NCI-H1694 (cell line): Measurements from ENCODE around the gene WASF2.
A peak's percentile ranks its signal among the peaks of the same experiment; 100 is the strongest.
"Not testable (repeated sequence)": the region's sequence is repeated elsewhere in the genome, so short reads cannot be mapped to it uniquely, and the experiment has no call there.

Source experiments
- DNase-seq: peaks from one replicate; lab custom pipeline; 2025; lab: John Stamatoyannopoulos, UW

WASF2 gene

GRCh38 chr1:27489973-27490741 lies at the start of gene WASF2:
Gene WASF2, minus strand, starts transcription at chr1:27490167. Its CDS starts 61,277 bp downstream, at chr1:27428890.
- DNase-seq: peak; percentile 91

GRCh38 chr1:27538793-27539192 lies 48.8 kb upstream of the WASF2 start:
- no peak for DNase-seq

- not testable (repeated sequence) for DNase-seq
These were observed 48.3 kb upstream of the WASF2 start for GRCh38 chr1:27538305-27538676.

GRCh38 chr1:27536767-27537166 lies 46.8 kb upstream of the WASF2 start:
- DNase-seq: no peak

GRCh38 chr1:27536010-27536757 lies 46.2 kb upstream of the WASF2 start:
- DNase-seq: no peak

GRCh38 chr1:27535386-27535785 lies 45.4 kb upstream of the WASF2 start:
- no peak for DNase-seq

GRCh38 chr1:27531959-27532685 lies 42.2 kb upstream of the WASF2 start:
- DNase-seq: no peak

GRCh38 chr1:27530192-27530591 lies 40.2 kb upstream of the WASF2 start:
- no peak for DNase-seq

- no peak for DNase-seq
These were observed 39.7 kb upstream of the WASF2 start for GRCh38 chr1:27529704-27530018.

- DNase-seq: no peak
These were observed 39.1 kb upstream of the WASF2 start for GRCh38 chr1:27528818-27529703.

- DNase-seq: no peak
These were observed 38.2 kb upstream of the WASF2 start for GRCh38 chr1:27527890-27528817.

- DNase-seq: peak; percentile 76
These were observed 37.4 kb upstream of the WASF2 start for GRCh38 chr1:27527223-27527889.

GRCh38 chr1:27526569-27527222 lies 36.7 kb upstream of the WASF2 start:
- no peak for DNase-seq

GRCh38 chr1:27525296-27526272 lies 35.6 kb upstream of the WASF2 start:
- peak; percentile 49 for DNase-seq

GRCh38 chr1:27523337-27524020 lies 33.5 kb upstream of the WASF2 start:
- DNase-seq: no peak

GRCh38 chr1:27522432-27523336 lies 32.7 kb upstream of the WASF2 start:
- peak; percentile 66 for DNase-seq
